ENCODE data around the gene ADAMTS15. TPM values are rescaled to one million over a fixed set of nuclear protein-coding genes. Genes with fewer than 3 reads are reported as not detected.

Gene ADAMTS15
- total and polyA plus RNA-seq, 12 donors: 0.68 to 3.7 (median 2.2) TPM

- no peak overlapping the region for H3K27ac ChIP-seq
- no peaks in the 10 kb centered on the region for H3K4me1 ChIP-seq (replicated peaks in 1 of 2)
- TF ChIP-seq POLR2A (IDR thresholded peaks at IDR 0.05) (no peak), CTCF (IDR thresholded peaks at IDR 0.05) (no peak)
- no peaks in the 10 kb centered on the region for H3K36me3 ChIP-seq (replicated peaks in 1 of 2)
- no peak overlapping the region for H3K4me3 ChIP-seq
- H3K9me3 ChIP-seq (replicated peaks in 1 of 3): no peaks in the 10 kb centered on the region
- no peaks in the 10 kb centered on the region for H3K27me3 ChIP-seq
- intact Hi-C loops (cut with DNase I): no loop called here
- 76 to 93% (median 87%) methylated on average over 1 of the region's 1 CpG for WGBS, 4 donors
- no peak for DNase-seq
Measured at GRCh38 chr11:130504317-130504716, 55.9 kb downstream of the ADAMTS15 start.

- H3K9me3 ChIP-seq (replicated peaks in 1 of 3): no peaks in the 10 kb centered on the region
- H3K36me3 ChIP-seq (replicated peaks in 1 of 2): no peaks in the 10 kb centered on the region
- DNase-seq: no peak
- H3K27me3 ChIP-seq: no peaks in the 10 kb centered on the region
- no peak overlapping the region for H3K4me3 ChIP-seq
- intact Hi-C loops (cut with DNase I): no loop called here
- no peaks in the 10 kb centered on the region for H3K4me1 ChIP-seq (replicated peaks in 1 of 2)
- TF ChIP-seq POLR2A (IDR thresholded peaks at IDR 0.05): no peak
- TF ChIP-seq CTCF (IDR thresholded peaks at IDR 0.05): no peak
- WGBS, 4 donors: 60 to 100% (median 89%) methylated on average over 1 of the region's 1 CpG
- H3K27ac ChIP-seq: no peak overlapping the region
Measured at GRCh38 chr11:130508913-130509312, 60.5 kb downstream of the ADAMTS15 start.

- H3K4me3 ChIP-seq: no peak overlapping the region
- no peaks in the 10 kb centered on the region for H3K4me1 ChIP-seq (replicated peaks in 1 of 2)
- H3K36me3 ChIP-seq (replicated peaks in 1 of 2): no peaks in the 10 kb centered on the region
- no peak for TF ChIP-seq POLR2A (IDR thresholded peaks at IDR 0.05)
- no peak for TF ChIP-seq CTCF (IDR thresholded peaks at IDR 0.05)
- WGBS, 4 donors: 93 to 98% (median 95%) methylated on average over 2 of the region's 2 CpGs
- intact Hi-C loops (cut with DNase I): no loop called here
- H3K9me3 ChIP-seq (replicated peaks in 1 of 3): no peaks in the 10 kb centered on the region
- H3K27me3 ChIP-seq: no peaks in the 10 kb centered on the region
- H3K27ac ChIP-seq: no peak overlapping the region
- DNase-seq: no peak
Measured at GRCh38 chr11:130509942-130510341, 61.5 kb downstream of the ADAMTS15 start.

GRCh38 chr11:130510407-130511006, 62.1 kb downstream of the ADAMTS15 start:
- DNase-seq: no peak
- no peaks in the 10 kb centered on the region for H3K27me3 ChIP-seq
- no peak overlapping the region for H3K4me3 ChIP-seq
- H3K4me1 ChIP-seq (replicated peaks in 1 of 2): no peaks in the 10 kb centered on the region
- no peaks in the 10 kb centered on the region for H3K36me3 ChIP-seq (replicated peaks in 1 of 2)
- TF ChIP-seq CTCF (IDR thresholded peaks at IDR 0.05) (no peak), POLR2A (IDR thresholded peaks at IDR 0.05) (no peak)
- WGBS, 4 donors: 55 to 76% (median 65%) methylated on average over 8 of the region's 8 CpGs
- peak overlapping the region in 1 of 5 donors; percentile 50 for H3K27ac ChIP-seq
- H3K9me3 ChIP-seq (replicated peaks in 1 of 3): no peaks in the 10 kb centered on the region
- intact Hi-C loops (cut with DNase I): no loop called here
